Cerebellar cortex (tissue), 1 donor: ENCODE data around the gene ARHGAP19.
"Not testable (repeated sequence)": the region's sequence is repeated elsewhere in the genome, so short reads cannot be mapped to it uniquely, and the experiment has no call there.

Experiments used
- DNase-seq: peaks from one replicate; pipeline ENCODE4 v3.0.0-alpha.2; 2015; ENCODE audit warnings: low spot score

The ARHGAP19 gene

DNA sequence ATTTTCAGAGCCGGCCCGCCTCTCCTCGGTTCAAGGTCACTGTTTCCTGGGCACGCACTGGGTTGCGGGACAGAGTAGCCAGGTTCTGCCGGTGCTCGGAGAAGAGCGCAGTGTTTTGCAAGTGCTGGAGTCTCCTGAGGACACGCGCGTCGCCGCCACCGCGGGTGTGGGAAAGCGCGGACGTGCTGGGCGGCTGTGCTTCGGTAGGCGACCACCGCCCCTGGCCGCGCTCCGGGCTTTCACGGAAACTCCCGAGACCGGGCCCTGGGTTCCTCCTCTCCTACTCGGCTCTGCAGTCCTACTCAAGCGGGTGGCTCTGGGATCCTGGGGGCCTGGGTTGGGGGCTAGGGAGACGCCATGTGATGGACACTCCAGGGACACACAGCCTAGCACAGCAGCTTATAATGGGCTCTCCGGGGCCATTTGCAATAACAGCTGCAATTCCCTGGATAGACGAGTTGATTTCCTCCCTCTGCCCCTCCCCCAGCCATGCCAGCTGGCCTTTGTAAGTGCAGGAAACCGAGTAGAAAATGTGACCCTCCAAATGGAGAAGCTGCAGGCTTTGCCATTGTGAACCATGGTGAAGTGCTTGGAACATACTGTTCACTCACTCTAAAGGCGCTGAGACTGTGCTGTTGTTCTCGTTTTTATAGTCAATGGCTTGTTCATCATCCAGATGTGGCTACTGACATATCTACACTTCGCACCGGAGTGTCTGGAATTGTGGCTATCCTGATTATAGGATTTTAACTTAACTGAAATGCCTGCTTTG, 28.8 kb upstream of the ARHGAP19 start:
- DNase-seq, result no peak

DNA sequence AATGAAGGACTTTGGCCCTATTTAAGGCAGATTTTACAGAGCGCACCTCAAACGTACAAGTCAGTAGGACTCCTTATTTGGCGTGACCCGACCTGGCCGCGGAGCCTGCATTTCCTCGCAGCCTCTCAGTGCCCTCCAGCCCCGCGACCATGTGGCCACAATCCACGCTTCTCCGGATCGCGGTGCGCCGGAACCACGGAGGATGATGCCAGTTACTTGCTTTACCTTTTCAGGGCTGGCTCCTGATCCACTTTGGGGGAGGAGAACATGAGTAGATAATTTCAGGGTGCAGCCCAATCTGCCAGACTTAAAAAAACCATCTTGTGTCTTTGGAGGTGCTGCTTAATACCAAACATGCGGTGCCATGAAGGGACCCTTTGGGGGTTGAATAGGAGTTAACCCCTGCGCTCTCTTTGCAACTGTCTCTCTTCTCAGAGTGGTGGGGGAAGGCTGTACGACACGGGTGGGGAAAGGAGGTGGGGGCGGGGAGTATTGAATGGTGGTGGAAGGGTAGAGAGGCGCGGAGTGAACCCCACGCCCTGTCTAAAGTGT, 28.1 kb upstream of the ARHGAP19 start:
- DNase-seq, result no peak

DNA sequence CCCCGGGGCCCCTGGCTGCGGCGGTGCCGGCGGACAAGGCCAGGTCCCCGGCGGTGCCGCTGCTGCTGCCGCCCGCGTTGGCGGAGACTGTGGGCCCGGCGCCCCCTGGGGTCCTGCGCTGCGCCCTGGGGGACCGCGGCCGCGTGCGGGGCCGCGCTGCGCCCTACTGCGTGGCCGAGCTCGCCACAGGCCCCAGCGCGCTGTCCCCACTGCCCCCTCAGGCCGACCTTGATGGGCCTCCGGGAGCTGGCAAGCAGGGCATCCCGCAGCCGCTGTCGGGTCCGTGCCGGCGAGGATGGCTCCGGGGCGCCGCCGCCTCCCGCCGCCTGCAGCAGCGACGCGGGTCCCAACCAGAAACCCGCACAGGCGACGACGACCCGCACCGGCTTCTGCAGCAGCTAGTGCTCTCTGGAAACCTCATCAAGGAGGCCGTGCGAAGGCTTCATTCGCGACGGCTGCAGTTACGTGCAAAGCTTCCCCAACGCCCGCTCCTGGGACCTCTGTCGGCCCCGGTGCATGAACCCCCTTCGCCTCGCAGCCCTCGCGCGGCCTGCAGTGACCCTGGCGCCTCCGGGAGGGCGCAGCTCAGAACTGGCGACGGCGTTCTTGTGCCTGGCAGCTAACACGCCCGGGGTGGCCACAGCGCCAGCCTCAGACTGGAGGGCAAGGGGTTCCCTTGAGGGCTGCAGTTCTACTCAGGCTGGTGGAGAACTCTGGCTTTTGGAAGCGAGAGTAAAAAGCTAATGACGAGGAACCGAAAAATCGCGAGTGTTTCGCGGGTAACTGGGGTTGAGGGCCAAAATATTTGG, 27.4 kb upstream of the ARHGAP19 start:
- peak; percentile 44 for DNase-seq

DNA sequence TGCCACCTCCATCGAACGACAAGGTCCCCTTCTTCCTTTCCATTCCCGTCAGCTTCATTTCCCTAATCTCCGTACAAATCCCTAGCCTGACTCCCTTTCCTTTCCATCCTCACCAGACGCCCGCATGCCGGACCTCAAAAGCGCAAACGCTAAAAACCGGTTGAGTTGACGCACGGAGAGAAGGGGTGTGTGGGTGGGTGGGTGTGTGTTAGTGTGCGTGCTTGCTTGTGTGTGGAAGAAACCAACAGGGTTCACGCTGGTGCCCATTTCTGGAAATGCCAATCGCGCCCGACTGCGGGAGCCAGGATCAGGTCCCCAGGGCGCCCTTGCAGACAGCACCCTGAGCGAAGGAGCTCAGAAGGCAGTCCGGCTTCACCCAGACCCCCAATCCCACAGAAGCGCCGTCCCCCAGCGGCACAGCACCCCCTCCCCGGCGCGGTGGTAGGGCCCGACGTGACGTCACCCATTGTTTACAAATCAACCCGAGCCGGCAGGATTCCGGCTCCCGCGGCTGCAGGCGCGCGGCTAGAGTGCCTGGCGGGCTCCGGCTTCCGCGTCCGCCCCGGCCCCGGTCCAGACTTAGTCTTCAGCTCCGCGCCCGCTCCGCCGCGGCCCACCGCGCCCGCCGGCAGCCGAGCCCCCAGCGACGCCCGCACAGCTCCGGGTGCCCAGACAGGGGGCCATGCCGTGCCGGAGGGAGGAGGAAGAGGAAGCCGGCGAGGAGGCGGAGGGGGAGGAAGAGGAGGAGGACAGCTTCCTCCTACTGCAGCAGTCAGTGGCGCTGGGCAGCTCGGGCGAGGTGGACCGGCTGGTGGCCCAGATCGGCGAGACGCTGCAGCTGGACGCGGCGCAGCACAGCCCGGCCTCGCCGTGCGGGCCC, 26.6 kb upstream of the ARHGAP19 start, which contains the start of gene FRAT1:
Gene FRAT1 (plus strand): TSS at position 500 of the 880 bp plus-strand sequence. CDS start 183 bp downstream, at position 683.
- peak; percentile 87 for DNase-seq

DNA sequence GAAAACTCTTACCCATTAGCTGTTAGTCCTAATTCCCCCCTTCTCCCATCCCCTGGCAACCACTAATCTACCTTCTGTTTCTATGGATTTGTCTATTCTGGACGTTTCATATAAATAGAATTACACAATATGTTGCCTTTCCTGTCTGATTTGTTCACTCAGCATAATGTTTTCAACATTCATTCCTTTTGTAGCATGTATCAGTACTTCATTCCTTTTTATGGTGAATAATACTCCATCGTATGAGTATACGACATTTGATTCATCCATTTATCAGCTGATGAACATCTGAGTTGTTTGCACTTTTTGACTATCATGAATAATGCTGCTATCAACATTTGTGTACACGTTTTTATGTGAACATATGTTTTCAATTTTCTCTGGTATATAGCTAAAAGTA, 22.2 kb upstream of the ARHGAP19 start:
- no peak for DNase-seq

DNA sequence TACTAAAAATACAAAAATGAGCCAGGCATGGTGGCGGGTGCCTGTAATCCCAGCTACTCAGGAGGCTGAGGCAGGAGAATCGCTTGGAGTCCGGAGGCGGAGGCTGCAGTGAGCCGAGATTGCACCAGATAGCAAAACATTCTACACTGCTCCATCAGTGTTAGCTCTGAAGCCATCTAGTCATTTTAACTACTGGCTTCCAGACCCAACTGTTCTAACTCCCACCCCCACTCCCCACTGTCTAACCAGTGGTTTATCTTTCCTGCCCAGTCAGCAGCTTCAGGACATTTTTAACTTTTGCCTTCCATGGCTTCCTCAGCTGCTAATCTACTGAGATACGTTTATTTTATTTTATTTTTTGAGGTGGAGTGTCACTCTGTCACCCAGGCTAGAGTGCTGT, 20.5 kb upstream of the ARHGAP19 start:
- DNase-seq, result no peak

DNA sequence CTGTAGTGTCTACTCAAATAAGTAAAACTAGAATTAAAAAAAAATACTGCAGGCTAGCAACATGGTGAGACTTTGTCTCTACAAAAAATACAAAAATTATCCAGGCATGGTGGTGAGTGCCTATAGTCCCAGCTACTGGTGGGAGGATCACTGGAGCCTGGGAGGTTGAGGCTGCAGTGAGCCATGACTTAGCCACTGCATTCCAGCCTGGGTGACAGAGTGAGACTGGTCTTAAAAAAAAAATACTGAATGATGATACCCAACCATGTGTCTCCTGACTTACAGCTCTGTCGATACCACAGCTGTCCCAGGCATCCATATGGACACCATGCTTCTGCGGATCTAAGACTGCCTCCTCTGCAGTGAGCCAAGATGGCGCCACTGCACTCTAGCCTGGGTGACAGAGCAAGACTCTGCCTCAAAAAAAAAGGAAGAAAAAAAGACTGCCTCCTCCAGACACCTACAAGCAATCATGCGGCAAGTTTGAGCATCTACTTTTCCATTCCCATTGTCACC, 18.7 kb upstream of the ARHGAP19 start:
- no peak for DNase-seq

DNA sequence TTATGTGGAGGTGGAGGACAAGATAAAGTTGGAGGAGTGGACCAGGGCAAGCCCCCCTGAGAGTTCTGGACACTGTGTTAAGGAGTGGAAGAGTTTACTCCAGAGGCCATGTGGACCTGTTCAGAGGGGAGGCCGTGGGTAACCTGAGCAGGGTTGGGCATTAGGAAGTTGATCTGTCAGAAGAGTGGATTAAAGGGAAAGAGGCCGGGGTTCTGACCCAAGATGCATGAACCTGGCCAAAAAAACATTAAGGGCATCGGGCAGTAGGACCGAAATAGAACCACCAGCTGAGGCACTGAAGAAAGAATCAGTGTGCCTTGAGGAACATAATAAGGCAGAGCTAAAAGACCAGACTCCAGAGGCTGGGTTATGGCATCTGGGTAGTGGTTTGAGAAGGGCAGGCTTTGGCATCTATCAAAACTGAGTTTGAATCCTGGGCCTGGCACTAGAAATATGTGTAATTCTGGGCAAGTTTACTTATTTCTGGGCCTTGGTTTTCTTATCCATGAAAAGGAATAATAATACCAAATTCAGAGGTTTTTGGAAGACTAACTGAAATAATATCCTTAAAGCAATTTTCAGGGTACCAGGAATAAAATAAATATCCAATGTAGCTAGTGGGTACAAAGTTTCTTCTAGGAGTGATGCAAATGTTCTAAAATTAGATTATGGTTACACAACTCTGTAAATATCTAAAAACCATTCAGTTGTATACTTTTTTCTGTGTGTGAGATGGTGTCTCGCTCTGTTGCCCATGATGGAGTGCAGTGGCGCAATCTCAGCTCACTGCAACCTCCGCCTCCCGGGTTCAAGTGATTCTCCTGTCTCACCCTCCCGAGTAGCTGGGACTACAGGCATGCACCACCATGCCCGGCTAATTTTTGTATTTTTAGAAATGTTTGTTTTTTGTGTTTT, 15.7 kb upstream of the ARHGAP19 start:
- DNase-seq, result no peak

DNA sequence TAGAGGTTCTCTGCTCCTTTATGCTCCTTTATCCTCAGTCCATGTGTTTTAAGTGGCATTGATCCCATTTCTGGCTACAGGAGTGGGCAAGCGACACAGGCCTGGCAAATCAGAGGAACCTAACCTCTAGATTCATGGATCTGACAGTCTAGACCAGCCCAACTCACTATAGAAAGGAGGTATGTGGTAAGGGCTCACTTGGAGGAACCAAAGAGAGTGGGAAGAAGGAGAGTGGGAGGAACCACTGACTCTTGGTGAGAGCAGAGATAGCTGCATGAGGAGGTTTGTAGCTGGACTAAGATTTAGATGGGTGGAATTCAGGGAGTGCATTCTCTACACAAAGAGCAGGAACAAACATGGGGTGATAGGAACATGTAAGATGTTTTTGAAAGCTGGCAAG, 15.0 kb upstream of the ARHGAP19 start:
- no peak for DNase-seq

DNA sequence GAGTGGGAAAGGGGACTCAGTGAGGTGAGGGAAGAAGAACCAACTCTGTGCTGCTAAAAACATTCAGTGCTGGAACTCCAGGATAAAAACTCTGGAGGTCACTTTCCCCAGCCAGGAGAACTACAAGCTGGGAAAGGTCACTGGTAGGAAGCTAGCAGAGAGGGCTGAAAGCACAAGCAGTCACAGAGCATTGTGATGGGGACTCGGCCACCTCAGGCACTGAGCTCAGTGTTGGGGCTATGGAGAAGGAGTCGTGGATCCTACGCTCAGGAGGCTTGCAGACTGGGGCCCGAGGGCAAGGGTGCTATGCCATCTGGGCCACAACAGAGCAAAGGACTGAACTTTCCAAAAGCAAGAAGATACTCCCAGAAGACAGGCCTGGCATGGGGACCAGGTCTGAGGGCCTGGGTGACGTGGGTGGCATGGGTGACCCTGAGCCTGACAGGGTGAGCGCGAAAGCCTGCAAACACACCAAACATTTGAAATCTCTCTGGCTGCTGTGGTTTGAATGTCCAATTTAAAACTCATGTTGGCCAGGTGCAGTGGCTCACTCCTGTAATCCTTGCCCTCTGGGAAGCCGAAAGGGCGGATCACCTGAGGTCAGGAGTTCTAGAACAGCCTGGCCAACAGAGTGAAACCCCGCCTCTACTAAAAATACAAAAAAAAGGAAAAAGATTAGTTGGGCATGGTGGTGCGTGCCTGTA, 9.8 kb upstream of the ARHGAP19 start:
- DNase-seq, result no peak

DNA sequence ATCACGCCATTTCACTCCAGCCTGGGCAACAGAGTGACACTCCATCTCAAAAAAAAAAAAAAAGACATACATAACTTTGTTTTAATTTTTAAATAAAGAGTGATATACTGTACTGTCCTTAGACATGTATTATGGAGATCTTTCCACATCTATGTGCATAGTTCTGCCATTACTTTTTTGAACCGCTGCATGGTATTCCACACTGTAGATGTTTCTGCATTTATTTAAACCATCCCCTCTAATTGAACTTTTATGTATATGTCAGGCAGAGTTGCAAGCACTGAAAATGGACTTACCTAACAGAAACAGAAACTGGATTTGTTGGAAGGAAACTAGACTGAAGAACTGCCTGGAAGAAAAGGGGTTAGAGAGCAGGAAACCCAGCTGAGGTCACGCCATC, 8.5 kb upstream of the ARHGAP19 start:
- DNase-seq, result no peak

DNA sequence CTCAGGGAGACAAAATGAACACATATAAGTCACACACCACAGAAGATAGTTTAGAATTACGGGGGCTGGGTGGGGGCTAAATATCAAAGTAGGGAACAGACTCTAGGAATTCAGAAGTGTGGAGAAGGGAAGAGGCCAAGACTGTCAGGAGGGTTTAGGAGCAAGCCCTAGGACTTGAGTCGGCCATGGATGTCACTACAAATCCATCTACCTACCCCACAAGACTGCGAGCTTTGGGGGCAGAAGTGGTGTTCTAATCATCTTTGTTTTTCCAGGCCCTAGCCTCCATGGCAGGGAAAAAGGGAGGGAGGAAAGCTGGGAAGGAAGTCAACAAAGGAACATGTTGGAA, 5.8 kb upstream of the ARHGAP19 start:
- no peak for DNase-seq

DNA sequence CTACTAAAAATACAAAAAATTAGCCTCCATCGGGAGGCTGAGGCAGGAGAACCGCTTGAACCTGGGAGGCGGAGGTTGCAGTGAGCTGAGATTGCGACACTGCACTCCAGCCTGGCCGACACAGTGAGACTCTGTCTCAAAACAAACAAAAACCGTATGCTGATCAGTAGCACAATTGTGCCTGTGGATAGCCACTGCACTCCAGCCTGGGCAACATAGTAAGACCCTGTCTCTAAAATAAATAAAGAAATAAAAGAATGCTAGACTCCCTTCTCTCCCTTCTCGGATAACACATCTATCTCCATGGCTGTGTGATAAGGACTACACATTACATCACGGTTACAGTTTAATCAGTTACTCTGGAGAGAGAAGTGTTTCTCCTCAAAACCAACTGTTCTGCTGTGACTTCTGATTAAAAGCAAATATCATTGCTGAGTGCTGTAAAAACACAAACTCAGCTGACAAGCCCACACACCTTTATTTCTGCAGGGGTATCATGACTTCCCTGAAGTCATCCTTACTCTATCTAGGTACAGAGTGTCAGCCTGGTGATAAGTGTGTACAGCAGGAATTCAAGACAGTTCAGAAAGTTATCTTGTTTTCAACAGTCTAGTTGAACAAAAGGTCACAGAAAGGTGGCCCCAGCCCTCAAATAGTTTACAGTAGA, 5.3 kb upstream of the ARHGAP19 start:
- no peak for DNase-seq

DNA sequence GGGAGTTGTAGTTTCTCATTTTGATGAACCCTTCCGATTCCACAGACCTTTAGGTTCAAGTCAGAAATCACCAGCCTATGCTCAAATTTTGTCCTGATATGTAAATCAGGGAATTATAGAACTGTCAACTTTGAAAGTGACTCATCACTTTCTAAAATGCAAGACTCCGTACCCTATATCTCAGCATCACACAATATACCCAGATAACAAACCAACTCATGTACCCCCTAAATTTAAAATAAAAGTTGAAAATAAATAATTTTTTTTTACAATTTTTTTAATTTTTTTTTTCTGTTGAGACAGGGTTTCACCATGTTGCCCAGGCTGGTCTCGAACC, 393 bp upstream of the ARHGAP19 start:
- no peak for DNase-seq

DNA sequence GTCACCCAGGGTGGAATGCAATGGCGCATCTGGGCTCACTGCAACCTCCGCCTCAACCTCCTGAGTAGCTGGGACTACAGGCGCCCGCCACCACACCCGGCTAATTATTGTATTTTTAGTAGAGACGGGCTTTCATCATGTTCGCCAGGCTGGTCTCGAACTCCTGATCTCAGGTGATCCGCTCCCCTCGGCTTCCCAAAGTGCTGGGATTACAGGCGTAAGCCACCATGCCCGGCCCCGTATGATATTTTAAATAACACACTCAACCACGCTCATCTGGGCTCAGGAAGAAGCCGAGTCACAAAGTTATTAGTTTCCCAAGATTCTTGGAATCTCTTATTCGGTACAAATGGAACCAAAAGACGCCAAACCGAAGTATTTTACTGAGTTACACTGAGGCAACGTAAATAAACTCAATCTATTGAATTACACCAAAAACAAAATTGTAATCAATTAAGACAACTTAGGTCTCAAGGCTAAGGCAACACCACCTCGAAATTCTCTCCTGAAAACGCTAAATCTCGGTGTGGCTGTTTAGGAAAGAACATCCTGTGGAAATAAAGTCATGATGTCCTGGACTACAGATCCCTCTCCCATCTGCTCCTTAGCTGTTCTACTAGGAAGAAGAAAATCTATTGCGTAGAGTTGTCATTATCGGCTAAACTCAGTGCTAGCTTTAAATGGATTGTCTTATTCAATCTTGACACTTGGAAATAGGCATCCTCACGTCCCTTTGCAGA, 910 bp downstream of the ARHGAP19 start:
- DNase-seq, result no peak

DNA sequence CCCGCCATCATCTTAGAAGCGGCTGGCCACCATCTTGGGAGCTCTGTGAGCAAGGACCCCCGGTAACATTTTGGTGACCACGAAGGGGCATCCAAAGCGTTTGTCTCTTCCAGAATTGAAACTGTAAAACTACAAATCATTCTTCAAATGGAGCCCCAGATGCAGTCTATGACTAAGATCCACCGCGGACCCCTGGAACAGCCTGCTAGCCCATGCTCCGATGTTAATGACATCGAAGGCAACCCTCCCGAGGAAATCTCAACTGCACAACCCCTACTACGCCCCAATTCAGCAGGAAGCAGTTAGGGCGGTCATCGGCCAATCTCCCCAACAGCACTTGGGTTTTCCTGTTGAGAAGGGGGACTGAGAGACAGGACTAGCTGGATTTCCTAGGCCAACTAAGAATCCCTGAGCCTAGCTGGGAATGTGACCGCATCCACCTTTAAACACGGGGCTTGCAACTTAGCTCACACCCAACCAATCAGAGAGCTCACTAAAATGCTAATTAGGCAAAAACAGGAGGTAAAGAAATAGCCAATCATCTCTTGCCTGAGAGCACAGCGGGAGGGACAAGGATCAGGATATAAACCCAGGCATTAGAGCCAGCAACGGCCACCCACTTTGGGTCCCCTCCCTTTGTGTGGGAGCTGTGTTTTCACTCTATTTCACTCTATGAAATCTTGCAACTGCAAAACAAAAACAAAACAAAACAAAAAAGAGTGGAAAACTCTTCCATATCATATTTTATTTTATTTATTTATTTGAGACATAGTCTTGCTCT, 1.7 kb downstream of the ARHGAP19 start:
- not testable (repeated sequence) for DNase-seq

DNA sequence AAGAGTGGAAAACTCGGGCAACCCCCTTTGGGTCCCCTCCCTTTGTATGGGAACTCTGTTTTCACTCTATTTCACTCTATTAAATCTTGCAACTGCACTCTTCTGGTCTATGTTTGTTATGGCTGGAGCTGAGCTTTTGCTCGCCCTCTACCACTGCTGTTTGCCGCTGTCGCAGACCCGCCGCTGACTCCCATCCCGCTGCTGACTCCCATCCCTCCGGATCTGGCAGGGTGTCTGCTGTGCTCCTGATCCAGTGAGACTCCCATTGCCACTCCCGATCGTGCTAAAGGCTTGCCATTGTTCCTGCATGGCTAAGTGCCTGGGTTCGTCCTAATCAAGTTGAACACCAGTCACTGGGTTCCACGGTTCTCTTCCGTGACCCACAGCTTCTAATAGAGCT, 2.4 kb downstream of the ARHGAP19 start:
- DNase-seq, result not testable (repeated sequence)

DNA sequence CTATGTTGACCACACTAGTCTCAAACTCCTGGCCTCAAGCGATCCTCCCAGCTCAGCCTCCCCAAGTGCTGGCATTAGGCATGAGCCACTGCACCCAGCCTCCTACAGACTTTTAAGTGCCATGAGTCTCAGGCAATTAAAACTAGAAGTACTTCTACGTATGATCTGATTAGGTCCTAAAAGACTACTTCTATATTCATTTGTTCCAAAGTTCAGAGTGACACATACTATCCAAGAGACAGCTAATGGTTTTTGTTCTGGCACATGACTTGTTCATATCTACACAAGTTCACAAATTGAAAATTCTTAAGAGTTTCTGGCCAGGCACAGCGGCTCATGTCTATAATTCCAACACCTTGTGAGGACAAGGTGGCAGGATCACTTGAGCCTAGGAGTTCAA, 11.7 kb downstream of the ARHGAP19 start:
- no peak for DNase-seq
